GM10248 (cell line): Measurements from ENCODE around the gene ETV3.

Experiments used
- CTCF ChIA-PET: fragments of 300-600 bp; sonication (Branson Sonifier 250); formaldehyde crosslinking; extraction: SDS; loops from one replicate; lab custom pipeline; 2021; ENCODE audit warnings: antibody characterized with exemption; lab: Yijun Ruan, JAX
- POLR2A ChIA-PET: fragments of 350-650 bp; sonication (Branson Sonifier 250); formaldehyde crosslinking; extraction: SDS; loops from one replicate; lab custom pipeline; 2020; ENCODE audit warnings: antibody characterized with exemption; lab: Yijun Ruan, JAX
- DNase-seq: peaks from one replicate; pipeline ENCODE4 v3.0.0; 2012; ENCODE audit errors: extremely low spot score
- TF ChIP-seq, protein P1 (sequence below): IDR thresholded peaks from 2 replicates; pipeline ENCODE4 v1.5.1; 2012; ENCODE audit warnings: mild to moderate bottlenecking, low read depth; ENCODE audit errors: extremely low read depth, missing control alignments, control extremely low read depth

Gene ETV3

DNA sequence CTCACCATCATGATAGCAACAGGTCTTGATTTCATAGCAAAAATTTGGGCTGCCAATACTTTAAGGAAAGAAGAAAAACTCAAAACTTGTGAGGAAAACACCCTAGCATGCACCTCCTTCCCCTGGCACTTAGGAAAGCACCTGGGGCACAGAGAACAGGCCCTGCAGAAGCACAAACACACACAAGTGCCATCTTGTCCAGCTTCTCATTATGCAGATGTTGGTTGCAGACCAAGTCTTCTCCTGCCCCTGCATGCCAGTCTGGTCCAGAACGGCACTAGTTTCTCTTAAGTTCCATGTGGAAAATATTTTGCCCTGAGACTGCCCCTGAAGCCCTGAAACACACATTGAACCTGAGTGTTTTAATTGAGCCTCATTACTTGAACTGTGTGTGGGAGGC, 6.3 kb upstream of the ETV3 start:
- ChIA-PET CTCF (interaction anchor here (1.0 to 3.9 kb wide), 3 partner anchors 9 to 54 kb away, joined by 4 to 17 read pairs (median 5); no protein-coding TSS in a partner anchor), POLR2A (no interaction called here)
- TF ChIP-seq, protein P1, sequence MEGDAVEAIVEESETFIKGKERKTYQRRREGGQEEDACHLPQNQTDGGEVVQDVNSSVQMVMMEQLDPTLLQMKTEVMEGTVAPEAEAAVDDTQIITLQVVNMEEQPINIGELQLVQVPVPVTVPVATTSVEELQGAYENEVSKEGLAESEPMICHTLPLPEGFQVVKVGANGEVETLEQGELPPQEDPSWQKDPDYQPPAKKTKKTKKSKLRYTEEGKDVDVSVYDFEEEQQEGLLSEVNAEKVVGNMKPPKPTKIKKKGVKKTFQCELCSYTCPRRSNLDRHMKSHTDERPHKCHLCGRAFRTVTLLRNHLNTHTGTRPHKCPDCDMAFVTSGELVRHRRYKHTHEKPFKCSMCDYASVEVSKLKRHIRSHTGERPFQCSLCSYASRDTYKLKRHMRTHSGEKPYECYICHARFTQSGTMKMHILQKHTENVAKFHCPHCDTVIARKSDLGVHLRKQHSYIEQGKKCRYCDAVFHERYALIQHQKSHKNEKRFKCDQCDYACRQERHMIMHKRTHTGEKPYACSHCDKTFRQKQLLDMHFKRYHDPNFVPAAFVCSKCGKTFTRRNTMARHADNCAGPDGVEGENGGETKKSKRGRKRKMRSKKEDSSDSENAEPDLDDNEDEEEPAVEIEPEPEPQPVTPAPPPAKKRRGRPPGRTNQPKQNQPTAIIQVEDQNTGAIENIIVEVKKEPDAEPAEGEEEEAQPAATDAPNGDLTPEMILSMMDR: no peak
- DNase-seq: no peak

DNA sequence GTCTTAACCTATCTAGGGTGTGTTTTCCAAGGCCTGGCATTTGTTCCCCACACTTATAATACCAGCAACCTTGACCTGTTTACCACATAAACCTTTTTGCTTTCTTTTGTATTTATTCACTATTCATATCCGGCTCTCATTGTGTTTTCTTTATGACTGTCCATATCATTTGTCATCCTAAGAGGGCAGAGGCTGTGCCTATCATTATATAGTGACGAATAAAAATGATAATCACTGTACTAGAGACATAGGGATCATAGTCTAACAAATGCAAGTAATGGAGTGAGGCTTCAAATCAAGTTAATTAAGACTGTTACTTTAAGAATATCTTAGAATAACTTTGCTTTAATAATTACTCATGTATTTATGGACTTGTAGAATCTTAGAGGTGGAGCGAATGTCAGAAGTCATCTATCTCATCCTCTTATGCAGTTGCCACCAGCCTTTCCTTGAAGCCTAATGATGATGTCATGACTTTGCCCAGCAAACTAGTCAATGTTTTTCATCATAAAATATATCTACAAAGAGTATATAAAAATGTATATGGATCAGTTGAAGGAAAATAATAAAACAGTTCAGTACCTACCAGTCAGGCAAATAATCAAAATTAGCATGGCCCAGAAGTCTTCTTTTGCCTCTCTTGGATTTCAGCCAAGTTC, 4.7 kb upstream of the ETV3 start:
- POLR2A ChIA-PET: no interaction called here
- CTCF ChIA-PET: interaction anchor here (1.2 to 4.6 kb wide), 4 partner anchors 13 to 69 kb away, joined by 3 to 60 read pairs (median 11); no protein-coding TSS in a partner anchor
- DNase-seq: no peak
- TF ChIP-seq, protein P1: no peak

GRCh38 chr1:157142201-157142600, 4.0 kb upstream of the ETV3 start:
- ChIA-PET CTCF (interaction anchor here (1.2 to 4.6 kb wide), 5 partner anchors 13 to 68 kb away, joined by 3 to 60 read pairs (median 5); no protein-coding TSS in a partner anchor), POLR2A (no interaction called here)
- DNase-seq: no peak
- TF ChIP-seq, protein P1: no peak

GRCh38 chr1:157141212-157141855, 3.1 kb upstream of the ETV3 start:
- no peak for DNase-seq
- TF ChIP-seq, protein P1: no peak
- ChIA-PET CTCF (interaction anchor here (1.3 to 4.6 kb wide), 4 partner anchors 14 to 67 kb away, joined by 4 to 60 read pairs (median 11); no protein-coding TSS in a partner anchor), POLR2A (interaction anchor here (0.5 kb wide), 1 partner anchor 916 kb away, joined by 5 read pairs; no protein-coding TSS in a partner anchor)

DNA sequence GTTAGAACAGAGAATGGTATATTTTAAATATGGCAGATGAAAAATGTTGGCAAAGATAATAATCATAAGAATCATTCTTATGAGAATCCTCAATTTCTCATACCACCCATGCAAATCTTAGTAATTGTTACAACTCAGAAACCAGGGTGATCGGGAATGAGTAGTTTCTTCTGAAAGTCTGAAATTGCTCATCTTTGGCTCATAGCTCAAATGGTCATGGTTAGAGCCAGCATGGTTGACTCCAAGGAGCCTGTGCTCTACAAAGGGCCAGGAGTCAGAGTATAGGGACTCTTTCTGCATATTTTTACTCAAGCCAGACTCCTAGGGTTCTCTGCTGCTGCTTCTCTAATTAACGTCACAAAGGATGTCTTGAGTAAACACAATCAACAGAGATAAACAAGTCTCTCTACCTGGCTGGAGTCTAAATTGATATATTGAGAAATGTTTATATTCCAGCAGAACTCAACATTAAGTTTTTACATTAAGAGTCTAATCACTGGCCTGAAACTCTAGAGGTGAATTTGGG, 1.9 kb upstream of the ETV3 start:
- CTCF ChIA-PET: interaction anchor here (1.2 to 4.6 kb wide), 5 partner anchors 15 to 50 kb away, joined by 3 to 60 read pairs (median 4); no protein-coding TSS in a partner anchor
- POLR2A ChIA-PET: no interaction called here
- TF ChIP-seq, protein P1: no peak
- DNase-seq: no peak

- POLR2A ChIA-PET: interaction anchor here (0.7 kb wide), 1 partner anchor 322 kb away, joined by 3 read pairs; no protein-coding TSS in a partner anchor
- CTCF ChIA-PET: interaction anchor here (1.2 to 4.6 kb wide), 6 partner anchors 16 to 49 kb away, joined by 3 to 60 read pairs (median 4); no protein-coding TSS in a partner anchor
- TF ChIP-seq, protein P1: no peak
- no peak for DNase-seq
Measured at GRCh38 chr1:157139052-157139715, 989 bp upstream of the ETV3 start.
